A673 (cell line): ENCODE data around the gene SHISAL1. TPM values are rescaled to one million over a fixed set of nuclear protein-coding genes. Genes with fewer than 3 reads are reported as not detected.

Source experiments
- BruUV-seq: library from RNA; stranded (reverse); fragments of 400-500 nt; replicated peaks from 2 replicates; lab custom pipeline; 2021; lab: Mats Ljungman, UMichigan
- CTCF ChIA-PET: fragments of 300-600 bp; sonication (Branson Sonifier 250); formaldehyde crosslinking; loops from one replicate; lab custom pipeline; 2022; ENCODE audit warnings: antibody characterized with exemption; lab: Charles Lee
- POLR2A ChIA-PET: fragments of 300-600 bp; sonication (Branson Sonifier 250); formaldehyde crosslinking; loops from one replicate; lab custom pipeline; 2022; ENCODE audit warnings: antibody characterized with exemption; ENCODE audit not compliant: low non-redundant PET; lab: Charles Lee
- DNase-seq: peaks from one replicate; pipeline ENCODE4 v3.0.0-alpha.2; 2015; ENCODE audit warnings: low spot score
- H3K27ac ChIP-seq: fragments of 200-600 bp; sonication (generic); 2 replicates; pipeline ENCODE4 v1.5.1; 2016; ENCODE audit warnings: mixed run types, low read depth, mild to moderate bottlenecking, mixed read lengths, antibody characterized with exemption, low read length; ENCODE audit not compliant: poor library complexity, severe bottlenecking
- H3K27me3 ChIP-seq: fragments of 200-600 bp; sonication (generic); replicated peaks from 2 replicates; pipeline ENCODE4 v1.6.1; 2017; ENCODE audit warnings: mixed run types, low read depth, mild to moderate bottlenecking, mixed read lengths, antibody characterized with exemption, low read length; ENCODE audit not compliant: insufficient read depth, poor library complexity
- H3K36me3 ChIP-seq: fragments of 200-600 bp; sonication (generic); 2 replicates; pipeline ENCODE4 v1.6.1; 2016; ENCODE audit warnings: mixed run types, mild to moderate bottlenecking, mixed read lengths, antibody characterized with exemption, low read length; ENCODE audit not compliant: insufficient read depth, poor library complexity, severe bottlenecking
- H3K4me1 ChIP-seq: fragments of 200-600 bp; sonication (generic); 2 replicates; pipeline ENCODE4 v1.6.1; 2017; ENCODE audit warnings: mixed run types, mild to moderate bottlenecking, mixed read lengths, antibody characterized with exemption, low read length; ENCODE audit not compliant: insufficient read depth, poor library complexity, severe bottlenecking
- H3K4me3 ChIP-seq: fragments of 200-600 bp; sonication (generic); 2 replicates; pipeline ENCODE4 v1.5.1; 2016; ENCODE audit warnings: low read depth, mixed run types, mild to moderate bottlenecking, mixed read lengths, low read length; ENCODE audit not compliant: poor library complexity, severe bottlenecking
- H3K9me3 ChIP-seq: fragments of 200-600 bp; sonication (generic); 2 replicates; pipeline ENCODE4 v1.6.1; 2016; ENCODE audit warnings: mixed run types, low read depth, mild to moderate bottlenecking, mixed read lengths, antibody characterized with exemption, low read length; ENCODE audit not compliant: poor library complexity, severe bottlenecking
- CTCF ChIP-seq: fragments of 300-800, 200-600 bp; sonication (generic); conservative IDR thresholded peaks from 2 replicates; pipeline ENCODE4 v1.5.1; 2017; ENCODE audit warnings: low read depth, mild to moderate bottlenecking, antibody characterized with exemption, low read length, moderate library complexity, mixed read lengths
- EZH2 ChIP-seq: fragments of 200-600 bp; sonication (generic); IDR thresholded peaks from 2 replicates; pipeline ENCODE4 v1.6.1; 2017; ENCODE audit warnings: borderline replicate concordance, low read depth, mild to moderate bottlenecking, mixed read lengths, antibody characterized with exemption, low read length; ENCODE audit not compliant: poor library complexity, severe bottlenecking
- intact Hi-C: fragments of 100-400 bp; cut with micrococcal nuclease; formaldehyde crosslinking; loops from one replicate; pipeline ENCODE4 v1.10.0; 2022; ENCODE audit not compliant: unreplicated experiment
- total RNA-seq: library from RNA; stranded (reverse); gene quantifications from 2 replicates; pipeline ENCODE4 v1.2.3, GENCODE V29; 2021

Gene SHISAL1
- total RNA-seq, 1 experiment from 2014 or later = 1.8 TPM

GRCh38 chr22:44229331-44229730 lies 83.4 kb downstream of the SHISAL1 start:
- intact Hi-C loops = no loop called here
- Histone ChIP-seq H3K4me1 (no peaks in the 10 kb centered on the region), H3K36me3 (no peaks in the 10 kb centered on the region), H3K9me3 (no peaks in the 10 kb centered on the region), H3K27ac (no peak overlapping the region), H3K27me3 (no peaks in the 10 kb centered on the region), H3K4me3 (no peak overlapping the region)
- ChIA-PET POLR2A (no interaction called here), CTCF (no interaction called here)
- BruUV-seq = no TSS peak
- no peak for TF ChIP-seq CTCF
- TF ChIP-seq EZH2 = no peak
- DNase-seq = no peak

- Histone ChIP-seq H3K36me3 (no peaks in the 10 kb centered on the region), H3K4me3 (no peak overlapping the region), H3K27ac (no peak overlapping the region), H3K27me3 (no peaks in the 10 kb centered on the region), H3K4me1 (no peaks in the 10 kb centered on the region), H3K9me3 (no peaks in the 10 kb centered on the region)
- ChIA-PET POLR2A (no interaction called here), CTCF (no interaction called here)
- no peak for TF ChIP-seq CTCF
- TF ChIP-seq EZH2 = no peak
- DNase-seq = no peak
- intact Hi-C loops = no loop called here
- BruUV-seq = no TSS peak
Measured at GRCh38 chr22:44225812-44226211, 86.9 kb downstream of the SHISAL1 start.

DNA sequence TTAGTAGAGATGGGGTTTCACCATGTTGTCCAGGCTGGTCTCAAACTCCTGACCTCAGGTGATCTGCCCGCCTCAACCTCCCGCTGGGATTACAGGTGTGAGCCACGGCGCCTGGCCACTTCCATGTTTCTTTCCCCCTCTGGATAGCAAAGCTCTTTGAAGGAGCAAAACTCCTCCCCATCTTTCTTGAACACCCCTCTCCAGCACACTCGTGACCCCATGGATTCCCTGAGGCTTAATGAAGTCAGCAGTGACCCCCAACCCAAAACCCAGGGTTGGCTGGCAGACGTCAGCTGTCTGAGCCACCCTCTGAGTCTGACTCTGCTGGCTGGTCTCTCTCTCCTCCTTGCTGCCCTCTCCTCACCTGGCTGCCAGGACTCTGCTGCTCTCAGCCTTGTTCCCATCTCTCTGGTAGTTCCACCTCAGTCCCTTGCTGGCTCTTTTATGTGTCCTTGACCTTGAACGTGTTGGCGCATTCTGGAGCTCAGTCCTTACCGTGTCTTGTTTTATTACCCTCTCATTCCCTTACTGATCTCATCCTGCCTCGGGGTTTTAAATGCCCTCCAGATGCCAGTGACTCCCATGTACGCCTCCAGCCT lies 87.6 kb downstream of the SHISAL1 start:
- CTCF ChIA-PET = no interaction called here
- DNase-seq = no peak
- intact Hi-C loops = no loop called here
- no TSS peak for BruUV-seq
- Histone ChIP-seq H3K4me3 (no peak overlapping the region), H3K36me3 (no peaks in the 10 kb centered on the region), H3K27me3 (no peaks in the 10 kb centered on the region), H3K4me1 (no peaks in the 10 kb centered on the region), H3K9me3 (no peaks in the 10 kb centered on the region), H3K27ac (no peak overlapping the region)
- POLR2A ChIA-PET = no interaction called here
- TF ChIP-seq CTCF (no peak), EZH2 (no peak)
